Ecto neural progenitor cell (in vitro differentiated cells): ENCODE results near the gene TENT5C.

ENCODE experiments used
- DNase-seq: peaks from one replicate; pipeline ENCODE4 v3.0.0-alpha.2; 2018; ENCODE audit warnings: low spot score

The TENT5C gene

DNA sequence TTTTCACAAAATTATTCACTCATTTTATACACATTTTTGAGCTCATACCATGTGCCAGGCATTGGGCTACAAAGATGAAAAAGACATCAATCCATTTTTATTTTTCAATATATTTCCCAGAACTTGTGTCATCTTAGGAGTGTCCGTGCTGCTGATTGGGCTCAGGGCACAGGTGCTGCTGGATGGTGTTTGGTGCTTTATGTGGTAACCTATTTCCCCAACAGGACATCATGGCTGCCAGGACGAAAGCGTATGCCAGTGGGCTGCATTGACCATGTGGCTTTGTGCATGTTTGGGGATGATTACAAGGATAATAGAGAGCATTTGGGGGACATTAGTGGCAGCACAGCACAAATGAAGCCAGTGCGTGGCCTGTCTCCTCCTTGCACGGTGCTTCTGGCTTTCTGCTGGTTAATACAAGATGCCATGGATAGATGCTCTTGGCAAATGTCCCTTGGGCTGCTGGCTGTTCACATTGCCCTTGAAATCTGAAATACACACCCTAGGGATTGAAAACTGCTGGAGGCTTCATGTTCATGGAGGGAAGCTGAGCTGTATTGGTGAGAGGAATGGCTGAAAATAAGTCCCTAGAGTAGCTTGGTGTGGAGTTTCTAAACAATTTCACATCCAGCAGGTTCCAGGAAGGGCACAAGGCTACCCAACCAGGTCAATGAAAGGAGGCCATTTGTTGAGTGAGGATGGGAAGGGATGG lies 52.3 kb downstream of the TENT5C start:
- no peak for DNase-seq

DNA sequence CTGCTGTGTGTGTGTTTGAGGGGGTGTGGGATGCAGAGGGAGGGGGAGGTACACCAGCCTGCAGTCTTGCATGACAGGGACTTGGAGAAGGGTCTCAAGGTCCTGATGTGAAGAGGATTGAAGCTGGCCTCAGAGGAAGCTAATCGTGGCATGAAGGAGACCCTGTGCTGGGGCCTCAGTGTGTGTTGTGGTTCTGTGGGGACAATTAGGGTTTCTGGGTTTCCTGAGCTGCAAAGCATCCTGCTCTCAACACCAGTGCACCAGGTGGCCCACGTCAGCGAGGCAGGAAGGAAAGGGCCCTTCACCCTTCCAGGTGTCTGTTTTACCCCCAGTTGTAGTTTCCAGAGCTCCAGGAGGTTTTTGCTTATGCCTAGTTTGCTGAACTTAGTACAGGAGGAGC lies 52.8 kb downstream of the TENT5C start:
- DNase-seq, result no peak

DNA sequence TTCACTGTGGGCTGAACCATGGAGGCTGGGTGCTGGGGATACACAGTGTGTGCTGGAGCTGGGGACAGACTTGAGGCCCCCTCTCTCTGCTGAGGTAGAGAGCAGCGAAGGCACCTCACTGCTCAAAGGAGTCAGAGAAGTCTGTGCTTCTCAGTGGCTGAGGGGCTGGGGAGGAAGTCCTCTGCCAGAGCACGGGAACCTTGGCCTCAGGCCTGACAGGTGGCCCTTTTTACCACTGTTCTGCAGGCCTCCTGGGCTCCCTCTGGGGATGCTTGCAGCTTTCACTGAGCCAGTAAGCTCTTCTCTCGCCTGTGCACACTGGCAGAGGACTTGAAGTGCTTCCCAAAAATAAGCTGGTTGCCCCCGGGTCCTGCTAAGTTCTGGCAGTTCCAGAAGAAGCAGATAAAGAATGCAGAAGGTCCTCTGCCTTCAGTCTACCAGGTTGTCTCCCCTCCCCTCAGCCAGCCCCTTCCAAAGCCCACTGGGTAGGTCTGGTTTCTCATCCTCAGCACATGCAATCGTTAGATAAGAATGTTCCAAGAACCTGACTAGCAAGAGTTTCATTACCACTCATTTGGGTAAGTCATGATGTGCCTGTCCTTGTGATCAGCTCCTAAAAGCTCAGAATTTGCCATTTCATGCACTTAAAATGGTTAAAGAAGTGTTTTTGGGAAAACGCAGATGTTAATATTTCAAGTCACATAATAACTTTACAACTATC lies 53.9 kb downstream of the TENT5C start:
- DNase-seq, result no peak

DNA sequence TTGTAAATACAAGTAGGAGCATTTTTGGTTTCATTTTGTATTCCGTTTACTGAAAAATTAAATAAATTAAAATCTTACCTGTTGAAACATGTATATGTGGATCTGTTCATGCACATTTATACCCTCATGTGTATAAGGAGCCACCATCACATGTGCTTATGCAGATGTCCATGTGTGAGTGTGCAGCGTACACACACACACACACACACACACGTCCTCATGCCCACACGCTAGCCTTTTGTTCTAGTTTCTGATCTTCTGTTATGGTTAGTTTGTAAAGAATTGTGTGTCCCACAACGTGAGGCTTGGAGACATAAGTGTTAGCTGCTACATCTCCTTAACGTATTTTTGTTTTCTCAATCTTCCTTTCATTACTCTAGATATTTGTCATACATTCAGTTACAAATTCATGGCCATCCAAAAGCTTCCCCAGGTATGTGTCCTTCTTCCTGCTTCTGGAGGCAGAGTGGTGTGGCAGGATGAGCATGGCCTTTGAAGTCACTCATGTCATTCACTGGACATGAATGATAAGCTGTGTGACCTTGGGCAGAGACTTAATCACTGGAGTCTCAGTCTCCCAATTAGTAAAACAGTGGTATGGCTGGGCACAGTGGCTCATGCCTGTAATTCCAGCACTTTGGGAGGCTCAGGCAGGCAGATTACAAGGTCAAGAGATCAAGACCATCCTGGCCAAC lies 54.6 kb downstream of the TENT5C start:
- no peak for DNase-seq

DNA sequence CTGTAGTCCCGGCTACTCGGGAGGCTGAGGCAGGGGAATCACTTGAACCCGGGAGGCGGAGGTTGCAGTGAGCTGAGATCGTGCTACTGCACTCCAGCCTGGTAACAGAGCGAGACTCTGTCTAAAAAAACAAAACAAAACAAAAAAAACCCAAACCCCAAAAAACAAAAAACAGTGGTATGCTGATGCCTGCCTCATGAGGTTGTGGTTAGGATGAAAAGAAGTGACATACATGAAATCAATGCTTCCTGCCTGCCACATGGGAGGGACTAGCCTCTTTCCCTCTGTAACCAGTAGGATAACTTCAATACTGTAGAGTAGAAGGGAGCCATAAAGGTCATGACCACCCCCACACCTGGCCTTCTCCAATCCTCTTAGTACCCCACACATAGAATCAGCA lies 55.2 kb downstream of the TENT5C start:
- DNase-seq, result no peak

DNA sequence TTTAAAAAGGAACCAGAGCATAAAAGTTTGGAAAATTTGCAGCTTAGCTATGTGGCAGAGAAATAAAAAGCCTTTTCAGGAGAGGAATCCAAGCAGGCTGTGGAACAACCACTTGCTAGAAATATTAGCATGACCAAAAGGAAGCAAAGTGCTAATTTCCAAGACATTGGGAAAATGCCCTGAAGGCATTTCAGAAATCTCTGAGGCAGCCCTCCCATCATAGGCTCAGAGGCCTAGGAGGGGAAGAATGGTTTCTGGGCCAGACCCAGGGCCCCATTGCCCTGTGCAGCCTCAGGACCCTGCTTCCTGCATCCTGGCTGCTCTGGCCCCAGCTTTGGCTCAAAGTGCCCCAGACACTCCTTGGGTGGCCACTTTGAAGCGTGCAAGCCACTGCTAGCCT lies 56.8 kb downstream of the TENT5C start:
- DNase-seq, result no peak

DNA sequence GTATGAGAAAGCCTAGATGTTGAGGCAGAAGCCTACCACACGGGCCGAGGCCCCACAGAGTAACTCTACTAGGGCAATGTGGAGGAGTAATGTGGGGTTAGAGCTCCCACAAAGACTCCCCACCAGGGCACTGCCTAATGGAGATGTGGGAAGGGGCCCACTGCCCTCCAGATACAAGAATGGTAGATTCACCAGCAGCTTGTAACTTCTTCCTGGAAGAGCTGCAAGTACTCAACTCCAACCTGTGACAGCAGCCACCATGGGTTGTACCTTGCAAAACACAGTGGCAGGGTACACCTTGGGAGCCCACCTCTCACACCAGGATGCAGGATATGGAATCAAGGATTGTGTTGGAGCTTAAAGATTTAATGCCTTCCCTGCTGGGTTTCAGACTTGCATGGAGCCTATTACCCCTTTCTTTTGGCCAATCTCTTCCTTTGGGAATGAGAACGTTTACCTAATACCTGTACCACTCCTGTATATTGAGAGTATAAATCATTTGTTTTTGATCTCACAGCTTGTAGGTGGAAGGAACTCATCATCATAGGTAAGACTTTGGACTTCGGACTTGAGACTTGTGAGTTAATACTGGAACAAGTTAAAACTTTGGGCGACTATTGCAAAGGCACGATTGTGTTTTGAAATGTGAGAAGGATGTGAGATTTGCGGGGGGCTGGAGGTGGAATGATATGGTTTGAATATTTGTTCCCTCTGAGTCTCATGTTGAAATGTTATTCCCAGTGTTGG lies 57.5 kb downstream of the TENT5C start:
- DNase-seq, result no peak

DNA sequence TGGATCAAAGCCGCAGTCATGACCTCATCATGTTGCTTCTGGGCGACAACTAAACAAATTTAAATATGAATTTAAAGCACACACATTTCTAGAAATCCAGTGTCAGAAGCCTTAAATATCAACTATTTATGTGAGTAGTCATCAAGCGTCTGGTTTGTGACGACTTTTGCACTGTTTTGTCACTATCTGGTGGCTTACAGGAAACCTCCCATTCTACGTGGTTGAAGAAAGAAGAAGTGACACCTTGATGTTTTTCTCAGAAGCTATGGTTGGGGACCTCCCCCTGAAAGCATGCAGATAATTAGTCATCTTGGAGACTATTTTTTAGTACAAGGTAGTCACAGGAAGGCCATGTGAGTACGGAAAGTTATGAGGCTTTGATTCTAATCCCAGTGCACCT lies 58.5 kb downstream of the TENT5C start:
- no peak for DNase-seq

DNA sequence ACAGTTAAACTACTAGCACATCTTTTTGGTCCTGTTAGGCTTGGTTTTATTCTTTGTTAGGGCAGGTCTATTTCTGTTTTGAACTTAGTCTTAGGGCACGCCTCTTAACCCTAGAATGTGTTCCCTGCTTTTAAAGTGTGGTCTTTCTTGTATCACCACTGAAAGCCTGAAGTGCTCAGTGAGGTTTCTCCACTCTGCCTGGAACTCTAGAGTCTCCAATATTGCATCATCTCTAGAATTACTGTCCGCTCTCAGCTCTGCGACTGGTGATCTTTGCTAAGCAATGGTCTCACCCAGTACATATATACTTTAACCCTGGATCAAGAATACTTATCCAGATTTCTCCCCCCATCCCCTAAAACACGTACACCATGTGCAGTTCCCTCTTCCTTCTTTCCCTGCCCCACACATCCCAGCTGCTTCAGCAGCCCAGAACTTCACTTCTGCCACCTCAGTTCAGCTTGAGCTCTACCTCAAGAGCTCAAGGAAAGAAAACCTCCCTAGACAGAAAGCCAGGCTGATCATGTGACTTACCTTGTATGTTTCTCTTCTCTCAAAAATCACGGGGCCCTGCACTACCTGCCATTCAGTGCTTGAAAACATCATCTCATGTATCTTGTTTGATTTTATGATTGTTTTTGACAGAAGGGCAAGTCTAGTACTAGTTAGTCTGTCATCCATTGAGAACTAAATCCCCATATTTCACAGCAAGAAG lies 59.9 kb downstream of the TENT5C start:
- DNase-seq, result no peak

DNA sequence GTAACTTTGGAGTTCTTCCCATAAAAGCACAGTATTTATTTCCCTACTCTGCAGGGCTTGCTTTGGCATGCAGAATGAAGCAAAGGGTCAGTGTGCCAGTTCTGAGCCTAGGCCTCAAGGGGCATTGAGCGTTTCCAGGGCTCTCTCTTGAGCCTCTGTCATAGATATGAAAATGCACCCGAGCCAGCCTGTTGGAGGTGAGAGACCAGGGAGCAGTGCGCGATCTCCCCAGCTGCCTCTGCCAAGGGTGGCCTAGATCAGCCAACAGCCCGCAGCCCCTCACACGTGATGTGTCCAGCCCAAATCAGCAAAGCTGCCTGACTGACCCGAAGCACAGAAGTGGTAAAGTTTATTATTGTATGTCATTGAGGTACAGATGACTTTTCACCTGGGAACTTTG lies 63.7 kb downstream of the TENT5C start:
- DNase-seq, result no peak

DNA sequence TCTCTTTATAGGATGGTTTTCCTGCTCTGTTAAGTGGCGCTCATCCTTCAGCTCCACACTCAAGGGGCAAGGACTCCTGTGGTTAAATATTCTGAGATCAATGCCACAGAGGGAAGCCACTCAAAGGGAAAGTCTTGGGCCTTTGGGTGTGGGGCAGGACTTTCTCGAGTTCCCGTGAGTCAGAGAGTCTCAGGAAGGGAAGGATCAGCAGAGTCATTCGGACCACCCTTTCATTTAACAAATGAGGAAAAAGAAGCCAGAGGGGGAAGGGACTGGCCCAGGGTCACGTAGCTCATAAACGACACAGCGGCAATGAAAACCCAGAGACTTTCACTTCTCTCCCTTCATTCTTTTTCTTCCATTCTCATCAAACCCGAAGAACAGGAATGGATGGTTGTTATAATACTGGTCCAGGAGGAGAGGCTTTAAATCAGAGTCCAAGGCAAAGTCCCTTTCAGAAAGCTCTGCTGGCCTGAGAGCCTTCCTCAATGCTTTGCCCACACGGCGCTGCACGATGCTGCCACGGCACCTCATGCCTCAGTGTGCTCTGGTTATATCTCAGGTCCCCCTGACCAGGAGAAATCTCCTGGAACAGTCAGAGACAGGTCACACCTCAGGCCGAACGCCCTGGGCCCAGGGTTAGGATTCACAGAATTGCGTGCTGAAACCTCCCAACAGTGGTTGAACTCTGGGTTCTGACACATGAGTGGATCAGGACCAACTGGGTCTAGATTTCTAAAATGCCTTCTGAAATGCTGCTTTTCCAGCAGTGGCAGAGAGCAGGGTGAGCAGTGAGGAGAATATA lies 65.3 kb downstream of the TENT5C start:
- DNase-seq, result no peak

DNA sequence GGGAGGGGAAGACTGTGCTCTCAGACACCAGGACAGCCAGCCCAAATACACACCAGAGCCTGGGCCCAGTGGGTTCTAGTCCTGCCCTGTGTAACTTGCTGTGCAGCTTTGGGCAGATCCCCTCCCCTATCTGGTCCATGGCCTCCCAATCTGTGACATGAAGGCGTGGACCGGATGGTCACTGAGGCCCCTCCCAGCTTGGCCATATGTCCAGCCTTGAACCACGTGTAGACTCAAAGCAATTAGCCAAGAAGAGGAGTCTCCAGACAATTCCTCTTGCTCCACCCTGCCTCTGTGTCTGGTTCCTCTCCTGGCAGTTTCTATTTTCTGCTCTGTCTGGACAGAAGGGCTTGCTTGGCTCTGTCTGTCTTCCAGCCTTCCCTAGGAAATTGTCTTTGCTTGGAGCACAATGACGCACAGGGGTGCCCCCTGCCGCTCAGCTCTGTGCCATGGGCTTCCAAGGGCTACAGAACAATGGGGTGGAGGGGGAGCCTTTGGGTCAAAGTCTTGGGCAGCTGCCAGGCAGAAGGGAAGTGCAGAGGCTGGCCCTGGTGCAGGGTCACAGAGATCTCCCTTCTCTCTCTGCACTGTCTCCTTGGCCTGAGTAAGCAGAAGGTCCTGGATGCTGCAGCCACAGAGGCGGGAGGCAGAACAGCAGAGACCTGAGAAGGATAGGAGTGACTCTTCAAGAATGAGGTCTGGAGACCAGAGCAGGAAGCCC lies 66.1 kb downstream of the TENT5C start:
- DNase-seq, result peak; percentile 59

DNA sequence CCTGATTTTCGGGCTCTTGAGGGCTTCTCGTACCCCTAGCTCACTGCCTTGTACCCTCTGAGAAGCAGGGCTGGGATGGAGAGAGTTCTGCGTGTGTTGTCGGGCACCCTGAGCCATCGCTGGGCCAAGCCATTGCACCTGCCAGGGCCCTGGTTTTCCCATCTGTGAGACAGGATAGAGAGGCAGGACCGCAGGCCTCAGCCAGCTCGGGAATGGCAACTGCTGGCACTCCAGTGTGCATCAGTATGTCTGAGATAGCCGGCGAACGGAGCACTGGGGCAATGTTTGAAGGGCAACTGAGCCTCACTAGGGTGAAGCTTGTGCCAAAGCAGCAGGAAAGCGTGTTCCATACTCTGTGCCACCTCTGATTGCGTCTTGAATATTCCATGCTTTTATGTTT lies 66.9 kb downstream of the TENT5C start:
- DNase-seq, result no peak

DNA sequence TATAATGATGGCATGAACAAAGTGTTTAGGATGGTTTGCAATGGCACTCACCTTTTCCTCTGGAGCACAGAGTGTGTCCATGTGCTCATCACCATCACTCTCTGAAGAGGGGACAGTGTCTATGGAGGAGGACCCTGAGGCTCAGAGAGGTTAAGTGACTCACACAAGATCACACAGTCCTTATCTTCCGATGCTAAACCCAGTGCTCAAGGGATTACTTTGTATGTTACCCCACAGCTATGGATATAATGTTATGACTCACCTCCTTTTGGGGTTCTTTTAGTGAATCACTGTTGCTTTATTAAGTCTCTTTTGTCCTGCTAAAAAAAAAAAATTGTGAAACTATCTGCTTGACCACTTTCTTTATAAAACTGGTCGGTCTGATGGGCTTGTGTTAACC lies 67.6 kb downstream of the TENT5C start:
- DNase-seq, result no peak

DNA sequence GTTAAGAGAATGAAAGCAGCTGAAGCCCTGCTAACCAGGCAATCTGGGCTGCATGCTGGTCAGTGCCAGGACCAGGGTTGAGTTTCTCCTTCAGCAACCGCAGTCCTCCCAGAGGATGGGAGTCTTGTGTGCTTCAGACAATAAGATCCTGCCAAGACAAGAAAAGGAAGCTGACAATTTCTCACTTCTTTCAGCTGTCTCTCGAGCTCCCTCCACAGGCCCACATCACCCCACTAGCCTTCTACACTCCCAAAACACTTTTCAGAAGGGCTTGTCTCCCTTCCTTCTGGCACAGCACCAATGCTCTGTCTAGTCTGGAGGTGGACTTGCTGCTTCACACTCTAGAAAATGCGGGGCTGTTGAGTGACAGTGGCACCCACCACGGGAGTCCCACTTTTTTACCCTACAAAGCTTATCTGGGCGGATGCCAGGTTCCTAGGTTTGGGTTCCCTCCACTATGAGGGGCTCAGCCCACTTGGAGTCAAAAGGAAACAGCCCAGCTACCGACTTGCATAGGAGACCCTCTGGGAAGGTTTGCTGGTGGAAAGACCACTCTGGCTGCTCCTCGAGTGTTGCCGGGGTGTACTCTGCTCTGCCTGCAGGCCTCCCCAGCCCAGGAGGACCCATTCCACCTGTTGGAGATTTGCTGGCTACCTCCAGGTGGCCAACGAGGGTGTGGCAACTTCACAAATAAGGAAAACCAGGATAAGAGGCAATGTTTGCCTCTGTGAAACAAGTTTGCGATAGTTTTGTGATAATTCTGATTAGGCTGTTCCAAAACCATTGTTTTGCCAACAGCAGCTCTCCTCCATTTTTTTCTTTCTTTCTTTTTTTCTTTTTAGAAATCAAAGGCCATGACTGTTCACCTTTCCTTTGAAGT lies 68.9 kb downstream of the TENT5C start:
- DNase-seq, result no peak

DNA sequence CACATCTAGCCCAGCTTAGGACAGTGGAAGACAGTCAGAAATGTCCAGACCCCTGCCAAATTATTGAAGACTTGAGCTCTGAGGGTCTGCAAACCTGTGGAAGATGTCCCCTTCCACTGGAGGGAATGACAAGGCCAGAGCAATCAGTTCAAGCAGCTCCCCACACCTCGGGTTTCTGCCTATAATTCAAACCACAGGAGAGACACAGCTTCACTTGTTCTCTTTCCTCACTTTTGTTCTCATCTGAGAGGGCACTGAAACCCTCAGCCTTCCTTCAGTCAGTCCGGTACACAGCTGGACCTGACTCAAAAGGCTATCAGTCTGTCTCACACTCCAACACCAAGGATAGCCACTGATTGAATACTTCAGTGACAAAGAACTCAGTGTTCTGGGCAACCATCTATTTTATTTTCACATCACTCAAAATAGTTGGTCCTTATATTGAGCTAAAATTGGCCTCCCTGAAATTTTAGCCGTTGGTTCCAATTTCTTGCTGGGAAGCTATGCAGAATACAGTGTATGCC lies 70.1 kb downstream of the TENT5C start:
- DNase-seq, result no peak

DNA sequence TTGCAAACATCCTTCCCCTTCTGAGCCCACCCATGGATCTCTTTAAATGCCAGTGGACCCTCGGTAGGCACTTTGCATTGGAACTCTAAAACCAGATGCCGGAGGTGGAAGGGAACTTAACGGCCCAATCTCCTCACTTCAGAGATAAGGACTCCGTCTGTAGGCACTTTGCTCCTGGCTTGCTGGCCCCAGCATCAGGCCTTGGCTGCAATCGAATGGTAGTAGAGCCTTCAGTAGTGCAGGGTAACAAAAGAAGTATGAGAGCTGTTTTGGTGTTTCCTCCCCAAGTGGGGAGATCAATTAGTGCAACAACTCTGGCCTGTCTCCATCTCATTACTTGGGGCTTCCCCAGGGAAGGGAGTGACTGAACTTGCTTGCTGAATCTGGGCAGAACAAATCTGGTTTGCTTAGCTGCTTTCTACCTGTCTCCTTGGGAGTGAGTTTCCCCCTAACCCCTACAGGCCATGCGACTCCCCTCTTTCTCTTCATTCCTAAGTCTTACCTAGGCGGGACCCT lies 70.8 kb downstream of the TENT5C start:
- no peak for DNase-seq
